NCI-H128 (cell line): ENCODE measurements around the gene CYB561.

Experiments
- DNase-seq: peaks from one replicate; lab custom pipeline; 2025; ENCODE audit not compliant: unreplicated experiment; lab: John Stamatoyannopoulos, UW

The CYB561 gene

GRCh38 chr17:63435681-63436522, 10.2 kb downstream of the CYB561 start:
- no peak for DNase-seq

- DNase-seq: no peak
Observed at GRCh38 chr17:63434951-63435571, 11.0 kb downstream of the CYB561 start.

DNA sequence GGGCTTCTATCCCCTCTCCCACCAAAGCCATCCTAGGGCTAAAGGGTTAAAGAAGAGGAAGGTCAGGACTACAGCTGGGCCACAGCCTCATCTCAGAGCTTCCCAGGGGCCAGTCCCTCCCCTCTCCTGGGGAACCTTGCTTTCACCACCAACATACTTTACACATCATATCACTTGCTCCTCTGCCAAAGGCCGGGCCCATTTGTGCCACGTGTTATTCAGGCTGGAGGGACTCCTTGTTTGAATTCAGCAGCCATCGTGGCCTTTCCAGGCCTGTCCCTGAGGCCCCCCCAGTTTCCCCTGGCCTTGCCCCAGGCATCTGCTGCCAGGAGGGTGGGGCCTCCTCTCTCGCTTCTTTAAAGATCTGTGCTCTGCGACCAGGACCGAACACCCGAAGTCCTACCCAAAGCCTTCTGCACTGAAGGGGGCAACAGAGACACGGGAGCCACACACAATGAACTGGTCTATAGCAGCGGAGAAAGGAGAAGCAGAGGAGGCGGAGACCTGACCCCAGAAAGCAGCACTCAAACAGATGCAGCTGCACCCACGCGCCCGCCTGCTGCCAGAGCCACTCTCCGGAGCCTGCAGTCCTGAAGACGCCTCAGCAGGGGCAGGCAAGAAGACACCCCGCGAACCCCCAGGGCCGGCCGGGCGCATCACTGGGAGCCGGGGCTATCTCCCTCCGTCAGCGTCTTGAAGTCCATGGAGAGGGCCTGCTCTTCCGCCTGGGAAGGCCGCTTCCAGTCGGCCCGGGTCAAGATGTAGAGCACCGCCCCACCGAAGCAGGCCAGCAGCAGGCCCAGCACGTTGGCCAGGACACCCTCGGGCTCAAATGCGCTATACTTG, 12.1 kb downstream of the CYB561 start:
- no peak for DNase-seq

GRCh38 chr17:63431939-63432804, 13.9 kb downstream of the CYB561 start:
- no peak for DNase-seq

- DNase-seq: no peak
Observed at GRCh38 chr17:63431618-63431938, 14.5 kb downstream of the CYB561 start.

GRCh38 chr17:63430223-63430622, 15.9 kb downstream of the CYB561 start:
- no peak for DNase-seq

GRCh38 chr17:63429766-63430165, 16.3 kb downstream of the CYB561 start:
- DNase-seq: no peak

DNA sequence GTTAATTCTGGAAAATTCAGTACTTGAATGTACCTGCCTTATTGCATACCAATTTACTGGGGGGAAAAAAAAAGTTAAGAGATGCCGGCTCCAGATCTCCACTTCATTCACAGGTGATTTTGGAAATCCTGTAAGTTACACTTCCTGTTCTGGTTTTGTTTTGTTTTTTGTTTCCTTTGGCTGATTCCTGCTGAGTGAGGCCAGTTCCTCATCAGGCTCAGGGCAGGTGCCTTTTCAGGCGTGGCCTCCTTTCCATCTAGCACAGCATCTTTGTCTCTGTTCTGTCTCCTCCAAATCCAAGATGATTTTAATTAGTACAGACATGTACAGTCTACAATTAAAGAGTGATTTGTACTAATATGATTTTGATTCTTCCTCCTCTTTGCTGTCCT, 19.2 kb downstream of the CYB561 start:
- no peak for DNase-seq

- no peak for DNase-seq
Observed at GRCh38 chr17:63426041-63426916, 19.8 kb downstream of the CYB561 start.

DNA sequence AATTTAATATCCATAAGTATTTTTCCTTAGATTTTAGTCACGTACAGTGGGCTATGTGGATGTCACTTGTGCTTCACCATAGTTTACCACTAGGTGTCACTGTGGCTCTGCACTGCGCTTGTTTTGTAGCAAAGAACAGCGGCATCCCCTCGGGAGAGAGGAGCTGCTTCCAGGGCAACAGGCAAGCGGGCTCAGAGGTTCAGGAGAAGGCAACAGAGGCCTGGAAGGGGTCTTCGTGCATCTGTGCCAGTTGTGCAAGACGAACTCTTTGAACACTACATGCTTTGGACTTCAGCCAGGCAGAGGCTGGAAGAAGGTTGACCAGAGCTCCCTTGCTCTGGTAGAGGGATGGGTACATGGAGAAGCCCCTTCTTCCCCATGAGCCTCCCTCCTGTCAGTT, 20.6 kb downstream of the CYB561 start:
- DNase-seq: peak; percentile 37

GRCh38 chr17:63423963-63424362, 22.1 kb downstream of the CYB561 start:
- no peak for DNase-seq

- no peak for DNase-seq
Observed at GRCh38 chr17:63423251-63423950, 22.7 kb downstream of the CYB561 start.

GRCh38 chr17:63421681-63422645, 24.1 kb downstream of the CYB561 start:
- no peak for DNase-seq

GRCh38 chr17:63420868-63421680, 25.0 kb downstream of the CYB561 start:
- no peak for DNase-seq

GRCh38 chr17:63419949-63420867, 25.9 kb downstream of the CYB561 start:
- no peak for DNase-seq

- no peak for DNase-seq
Observed at GRCh38 chr17:63419398-63419797, 26.7 kb downstream of the CYB561 start.
